Effector CD4-positive, alpha-beta T cell (primary cell): ENCODE data around the gene FMOD.

Experiments used
- DNase-seq: peaks from one replicate; pipeline ENCODE4 v3.0.0-alpha.2; 2020

Gene FMOD

DNA sequence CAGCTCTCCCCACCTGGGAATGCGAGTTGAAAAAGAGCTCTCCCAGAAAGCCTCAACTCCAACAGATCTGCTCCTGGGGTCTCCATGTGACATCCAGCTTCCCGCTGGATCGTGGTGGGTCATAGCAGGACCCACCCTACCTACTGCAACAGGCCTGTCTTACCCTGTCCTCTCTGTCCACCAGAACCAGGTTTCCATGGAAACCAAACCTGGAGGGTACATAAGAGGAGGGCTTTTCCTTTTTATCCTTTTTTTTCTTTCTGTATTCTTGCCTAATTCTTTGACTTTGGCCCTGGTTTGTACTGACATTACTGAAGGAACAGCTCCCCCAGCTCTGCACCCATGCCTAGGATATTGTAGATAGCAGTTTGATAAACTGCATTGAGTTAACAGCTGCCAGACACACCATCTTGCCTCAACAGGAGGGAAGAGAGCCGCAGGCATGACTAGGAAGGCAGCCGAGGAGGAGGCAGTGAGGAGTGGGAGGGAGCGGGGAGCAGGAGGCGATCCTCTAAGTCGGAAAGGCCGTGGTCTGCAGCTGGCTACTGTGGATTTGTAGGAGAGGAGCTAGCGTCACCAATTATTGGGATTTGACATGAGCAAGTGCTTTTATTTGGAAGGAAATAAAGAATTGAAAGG, 9.7 kb upstream of the FMOD start:
- no peak for DNase-seq

GRCh38 chr1:203359010-203359571, 8.2 kb upstream of the FMOD start:
- DNase-seq: no peak

GRCh38 chr1:203354246-203354645, 3.3 kb upstream of the FMOD start:
- DNase-seq: no peak

DNA sequence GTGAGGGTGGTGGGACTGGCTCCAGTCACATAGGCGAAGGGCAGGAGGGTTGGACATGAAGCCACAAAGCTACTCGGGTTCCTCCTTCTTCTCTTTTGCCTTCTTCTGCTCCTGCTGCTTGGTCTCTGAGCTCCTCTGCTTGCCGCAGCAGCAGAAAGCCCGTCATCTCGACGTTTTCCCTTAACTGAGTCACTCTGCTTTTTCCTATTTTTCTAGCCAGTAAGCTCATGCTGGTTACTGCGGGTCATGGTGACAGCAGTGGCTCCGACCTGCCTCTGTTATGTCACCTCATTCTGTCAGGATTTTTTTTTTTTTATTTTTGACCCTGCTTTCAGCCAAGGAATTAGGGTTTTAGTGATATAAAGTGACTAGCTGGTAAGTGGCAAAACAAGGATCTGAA, 2.6 kb upstream of the FMOD start:
- no peak for DNase-seq

DNA sequence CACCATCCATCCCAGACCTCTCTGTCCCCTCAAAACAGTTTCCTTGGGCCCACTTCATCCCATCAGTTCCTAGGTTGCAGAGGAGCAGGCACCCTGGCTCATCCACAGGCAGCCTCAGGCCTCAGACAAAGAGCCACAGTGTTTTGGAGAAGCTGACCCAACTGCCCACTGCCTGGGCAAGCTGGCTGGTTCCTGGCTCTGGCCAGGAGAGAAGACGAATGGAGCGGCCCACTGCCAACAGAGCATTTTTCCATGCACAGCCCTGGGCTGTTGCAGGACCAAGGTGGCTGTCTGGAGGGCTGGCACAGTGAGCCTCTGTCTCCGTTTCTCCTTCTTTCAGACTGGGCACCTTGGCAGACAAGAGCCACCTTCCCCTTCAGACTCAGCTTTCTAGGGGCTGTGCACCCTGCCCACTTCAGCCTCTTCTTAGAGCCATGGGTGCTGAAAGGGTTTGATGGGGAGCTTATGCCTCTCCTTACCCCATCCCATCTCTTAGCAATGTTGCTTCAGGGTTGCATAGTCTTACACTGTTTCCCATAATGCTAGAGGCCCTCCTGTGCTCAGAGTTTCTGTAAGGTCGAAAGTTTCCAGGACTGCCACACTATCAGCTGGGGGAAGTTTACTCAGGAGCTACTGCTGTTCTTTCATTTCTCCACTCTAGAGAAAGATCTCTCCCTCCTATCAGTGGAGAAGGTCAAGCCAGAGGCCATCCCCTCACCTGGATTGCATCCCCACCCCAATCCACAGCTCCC, 973 bp downstream of the FMOD start:
- DNase-seq: no peak

DNA sequence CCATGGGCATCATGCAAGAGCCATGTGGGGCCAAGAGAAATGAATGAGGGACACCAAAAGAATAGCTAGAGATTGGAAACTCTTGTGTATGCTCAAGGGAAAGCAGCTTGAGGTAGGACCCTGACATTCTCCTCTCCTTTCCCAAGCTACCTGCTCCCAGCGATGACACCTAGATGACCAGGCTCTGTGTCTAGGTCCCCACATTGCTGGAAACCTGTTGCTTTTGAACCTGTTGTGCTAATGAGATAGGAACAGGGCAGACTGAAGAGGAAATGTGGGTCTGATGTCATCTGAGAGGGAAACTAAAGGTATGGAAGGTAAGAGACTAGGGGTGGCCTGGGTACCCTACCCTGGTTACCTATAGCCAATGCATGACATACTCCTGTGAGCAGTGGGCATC, 1.8 kb downstream of the FMOD start:
- DNase-seq: no peak

GRCh38 chr1:203346769-203347102, 4.2 kb downstream of the FMOD start:
- DNase-seq: no peak

DNA sequence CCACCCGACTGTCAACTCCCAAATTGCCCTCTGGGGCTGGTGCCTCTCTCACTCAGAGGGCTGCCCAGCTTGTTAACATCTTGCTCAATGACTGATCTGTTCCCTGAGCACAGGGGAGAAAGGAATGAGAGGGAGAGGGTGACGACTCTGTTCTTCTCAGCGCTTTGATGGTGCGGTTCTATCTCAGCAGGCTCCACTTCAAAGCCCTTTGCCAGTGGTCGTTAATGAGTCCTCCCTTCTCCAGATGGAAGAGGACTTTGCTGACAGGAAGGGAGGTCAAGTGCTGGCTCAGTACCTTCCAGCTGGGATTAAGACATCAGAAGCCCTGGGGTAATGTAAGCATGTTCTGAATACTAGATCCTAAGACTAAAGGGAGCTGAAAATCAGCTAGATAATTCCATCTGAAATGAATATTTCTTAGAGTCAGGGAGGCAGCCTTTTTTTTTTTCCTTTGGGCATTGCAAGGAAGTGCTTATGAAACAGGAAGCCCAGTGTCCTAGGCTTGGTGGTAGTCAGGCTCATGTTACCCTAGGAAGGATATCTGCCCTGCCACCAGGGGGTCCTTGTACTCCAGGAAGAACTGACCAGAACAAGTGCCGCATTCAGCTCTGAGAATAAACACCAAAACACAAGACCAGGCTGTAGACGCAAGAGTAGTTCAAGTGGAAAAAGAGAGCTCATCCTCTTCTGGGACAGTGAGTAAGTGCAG, 4.7 kb downstream of the FMOD start:
- DNase-seq: no peak

GRCh38 chr1:203343956-203344754, 6.8 kb downstream of the FMOD start:
- DNase-seq: no peak

GRCh38 chr1:203342192-203342940, 8.6 kb downstream of the FMOD start:
- DNase-seq: peak; percentile 25

DNA sequence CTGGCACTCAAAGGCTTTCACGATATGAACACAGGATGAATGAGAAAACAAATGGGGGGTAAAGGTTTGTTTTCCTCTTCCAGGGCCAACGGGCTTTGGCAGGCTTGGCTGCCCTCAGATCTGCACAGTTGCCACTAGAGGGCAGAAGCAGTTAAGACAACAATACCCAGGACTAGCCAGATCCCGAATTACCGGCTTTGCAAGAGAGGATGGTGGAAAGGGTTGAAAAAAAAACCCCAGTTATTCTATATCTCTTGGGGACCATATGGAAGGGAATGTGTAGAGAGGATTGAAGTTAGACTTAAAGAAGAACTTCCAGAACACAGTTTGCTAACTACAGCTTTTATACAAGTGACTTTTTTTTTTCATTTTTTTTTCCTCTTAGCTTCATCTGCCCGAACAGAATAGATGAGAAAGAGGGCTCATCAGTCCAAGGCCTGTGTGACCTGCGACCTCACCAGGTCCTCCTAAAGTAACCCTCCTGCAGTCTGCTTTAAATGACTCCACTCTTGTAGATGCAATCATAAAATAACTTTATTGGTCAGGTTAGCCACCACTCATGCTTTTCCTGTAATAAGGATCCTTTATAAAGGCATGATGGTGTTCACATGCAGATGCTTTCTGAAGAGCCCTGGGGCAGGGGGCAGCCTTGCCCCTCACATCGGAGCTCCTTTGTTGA, 10.7 kb downstream of the FMOD start:
- DNase-seq: peak; percentile 46

DNA sequence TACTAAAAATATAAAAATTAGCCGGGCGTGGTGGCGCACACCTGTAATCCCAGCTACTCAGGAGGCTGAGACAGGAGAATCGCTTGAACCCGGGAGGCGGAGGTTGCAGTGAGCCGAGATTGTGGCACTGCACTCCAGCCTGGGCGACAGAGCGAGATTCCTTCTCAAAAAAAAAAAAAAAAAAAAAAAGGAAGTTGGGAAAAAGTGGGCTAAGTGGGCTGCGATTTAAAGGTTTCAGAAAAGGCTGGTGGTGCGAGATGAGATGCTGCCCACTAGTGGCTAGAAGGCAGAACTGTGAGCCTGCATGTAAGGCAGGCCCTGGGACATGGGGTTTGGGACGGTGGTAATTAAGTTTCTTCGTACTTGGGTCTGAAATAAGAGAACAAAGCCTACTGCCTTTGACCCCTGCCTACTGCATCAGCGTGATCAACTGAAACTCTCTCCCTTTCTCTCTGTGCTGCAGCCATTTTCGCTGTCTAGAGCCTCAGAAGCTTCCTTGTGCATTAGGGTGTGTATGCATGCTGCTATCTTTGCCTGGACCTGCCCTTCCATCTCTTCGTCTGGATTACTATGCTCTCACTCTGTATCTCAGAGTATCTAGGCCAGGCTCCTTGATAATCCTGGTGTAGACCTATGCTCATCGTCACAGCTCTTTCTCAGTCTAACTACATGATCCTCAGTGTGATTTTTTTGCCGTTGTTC, 12.4 kb downstream of the FMOD start:
- DNase-seq: peak; percentile 57

GRCh38 chr1:203336097-203336496, 14.8 kb downstream of the FMOD start:
- no peak for DNase-seq

- DNase-seq: no peak
Observed at GRCh38 chr1:203335503-203335902, 15.4 kb downstream of the FMOD start.

- DNase-seq: no peak
Observed at GRCh38 chr1:203331224-203331623, 19.7 kb downstream of the FMOD start.

DNA sequence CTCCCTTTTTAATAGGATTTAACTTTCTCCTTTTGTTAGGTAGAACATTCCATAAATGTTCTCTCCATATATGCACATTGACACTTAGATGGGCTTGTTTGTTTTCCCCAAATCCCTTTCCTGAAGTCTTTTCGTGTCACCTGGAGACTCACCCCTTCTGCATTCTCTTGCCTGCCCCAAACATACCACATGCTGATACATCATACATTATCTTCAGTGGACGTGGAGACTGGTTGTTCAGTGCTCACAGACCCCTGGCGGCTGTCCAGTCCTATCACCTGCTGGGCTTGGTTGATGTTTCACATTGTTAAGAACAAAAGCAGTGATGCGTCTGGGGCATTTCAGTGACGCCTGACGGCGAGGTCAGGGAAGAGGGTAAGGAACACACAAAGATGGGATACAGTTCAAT, 22.2 kb downstream of the FMOD start:
- DNase-seq: no peak

DNA sequence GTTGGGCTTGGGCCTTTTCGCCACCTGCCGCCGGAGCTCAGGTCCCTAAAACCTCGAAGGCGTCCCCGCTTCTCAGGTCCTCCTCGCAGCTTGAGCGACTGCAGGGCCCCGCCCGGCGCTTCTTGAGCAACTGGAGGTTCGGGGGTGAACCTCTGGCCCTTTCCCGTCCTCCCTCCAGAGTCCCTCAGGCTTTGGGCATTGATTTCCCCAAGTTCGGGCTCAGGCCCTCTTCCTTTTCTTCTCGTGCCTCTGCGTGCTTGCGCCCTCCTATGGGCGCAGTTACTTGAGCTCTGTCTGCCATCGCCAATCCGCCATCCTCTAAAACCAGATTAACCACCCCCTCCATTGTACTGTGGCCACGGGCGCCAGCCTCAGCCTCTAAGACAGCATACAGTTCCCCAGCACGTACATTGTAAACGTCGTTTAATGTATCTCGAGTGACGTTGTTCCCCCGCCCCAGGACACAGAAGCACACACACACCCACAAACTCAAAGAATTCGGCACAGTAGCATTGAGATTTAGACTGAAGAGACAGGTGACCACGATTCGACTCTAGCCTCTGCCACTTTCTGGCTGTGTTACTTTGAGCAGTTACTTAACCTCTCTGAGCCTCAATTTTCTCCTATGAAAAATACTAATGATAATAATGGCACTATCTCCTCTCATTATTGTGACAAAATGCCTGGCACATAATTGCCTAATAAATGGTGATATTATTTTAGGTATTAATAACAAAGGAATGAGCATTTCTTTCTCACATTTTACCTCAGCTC, 23.1 kb downstream of the FMOD start:
- peak; percentile 73 for DNase-seq

DNA sequence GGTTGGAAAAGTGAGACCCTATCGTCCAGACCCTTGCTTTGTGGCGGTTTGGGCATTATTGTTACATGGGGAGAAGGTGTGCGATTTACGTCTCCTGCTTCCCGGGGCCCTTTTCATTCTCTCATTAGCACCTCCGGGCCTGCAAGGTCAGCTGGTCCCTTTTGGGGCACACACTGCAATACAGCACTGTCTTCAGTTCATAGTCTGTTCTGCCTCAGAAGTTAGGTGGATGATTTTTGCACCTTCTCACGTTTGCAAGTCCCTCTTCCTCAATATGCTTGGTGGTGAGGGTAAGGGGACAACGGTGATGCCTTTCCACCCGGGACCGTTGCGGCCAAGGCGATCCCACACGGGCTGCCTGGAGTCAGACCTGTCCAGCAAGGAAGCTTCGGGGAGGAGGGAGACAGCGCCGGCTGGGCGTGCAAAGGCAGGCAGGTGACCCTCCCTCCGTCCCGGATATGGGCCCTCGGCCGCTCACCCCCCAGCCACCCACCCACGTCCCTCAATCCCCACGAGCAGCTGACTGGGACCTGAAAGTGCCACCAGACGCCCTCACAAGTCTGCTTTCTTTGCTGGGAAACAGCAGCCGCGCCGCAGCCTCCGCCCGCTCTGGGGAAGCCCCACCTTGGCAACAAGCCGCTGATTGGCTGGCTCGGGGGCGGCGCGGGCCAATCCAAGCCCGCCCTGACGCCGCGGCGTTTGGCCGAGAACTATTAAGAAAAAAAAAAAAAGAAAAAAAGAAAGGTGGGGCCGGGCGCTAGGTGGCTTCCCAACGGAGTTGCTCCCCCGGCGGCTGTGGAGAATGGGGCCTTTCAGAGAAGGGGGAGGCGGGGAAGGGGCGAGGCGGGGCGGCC, 23.9 kb downstream of the FMOD start:
- DNase-seq: peak; percentile 95
